ENCODE data around the gene EMX1.

The EMX1 gene

GRCh38 chr2:72942293-72942692 lies 25.0 kb downstream of the EMX1 start:
- Histone ChIP-seq H3K4me1 (ENCODE audit: low read depth, poor library complexity, severe bottlenecking) (no peaks in the 10 kb centered on the region), H3K36me3 (ENCODE audit: insufficient read depth) (no peaks in the 10 kb centered on the region), H2AFZ (ENCODE audit: low read depth) (no peak overlapping the region), H4K20me1 (ENCODE audit: insufficient read depth) (no peaks in the 10 kb centered on the region), H3K4me2 (no peak overlapping the region), H3K27ac (no peak overlapping the region), H3K9ac (no peak overlapping the region), H3K4me3 (IDR thresholded peaks at IDR 0.05; ENCODE audit: insufficient read depth, low read depth, low read length) (no peak overlapping the region), H3K79me2 (ENCODE audit: insufficient read depth, low read depth) (no peaks in the 10 kb centered on the region), H3K27me3 (ENCODE audit: insufficient read depth, low read depth) (no peaks in the 10 kb centered on the region)
- TF ChIP-seq CTCF (conservative IDR thresholded peaks at IDR 0.05; ENCODE audit: low read depth, low read length) = no peak

DNA sequence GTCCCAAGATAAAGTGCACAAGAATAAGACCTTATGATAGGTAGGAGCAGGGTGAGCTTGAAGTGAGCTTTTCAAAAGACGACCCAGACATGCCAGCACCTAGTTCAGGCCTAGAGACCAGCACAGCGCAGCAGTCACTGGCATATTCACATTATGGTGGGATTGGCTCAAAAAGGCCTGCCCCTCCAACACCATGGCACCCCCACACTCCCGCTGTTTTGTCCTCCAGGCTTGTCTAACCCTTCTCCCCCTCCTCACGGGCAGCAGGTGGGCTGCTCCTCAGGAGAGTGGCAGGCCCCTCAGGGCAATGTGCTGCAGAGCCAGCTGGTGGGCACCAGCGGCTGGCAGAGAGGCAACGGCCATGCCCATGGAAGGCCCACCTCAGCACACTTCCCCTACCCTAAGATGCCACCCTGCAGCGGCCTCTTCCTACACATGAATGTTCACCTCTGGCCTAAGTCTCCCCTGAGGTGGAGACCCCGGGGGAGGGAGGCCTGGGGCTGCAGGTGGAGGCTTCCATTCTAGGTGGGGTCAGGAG lies 25.6 kb downstream of the EMX1 start:
- Histone ChIP-seq H3K36me3 (ENCODE audit: insufficient read depth) (no peaks in the 10 kb centered on the region), H3K4me2 (no peak overlapping the region), H4K20me1 (ENCODE audit: insufficient read depth) (no peaks in the 10 kb centered on the region), H3K27ac (no peak overlapping the region), H3K9ac (no peak overlapping the region), H3K79me2 (ENCODE audit: insufficient read depth, low read depth) (no peaks in the 10 kb centered on the region), H3K4me3 (IDR thresholded peaks at IDR 0.05; ENCODE audit: insufficient read depth, low read depth, low read length) (no peak overlapping the region), H3K27me3 (ENCODE audit: insufficient read depth, low read depth) (no peaks in the 10 kb centered on the region), H3K4me1 (ENCODE audit: low read depth, poor library complexity, severe bottlenecking) (no peaks in the 10 kb centered on the region), H2AFZ (ENCODE audit: low read depth) (no peak overlapping the region)
- no peak for TF ChIP-seq CTCF (conservative IDR thresholded peaks at IDR 0.05; ENCODE audit: low read depth, low read length)

DNA sequence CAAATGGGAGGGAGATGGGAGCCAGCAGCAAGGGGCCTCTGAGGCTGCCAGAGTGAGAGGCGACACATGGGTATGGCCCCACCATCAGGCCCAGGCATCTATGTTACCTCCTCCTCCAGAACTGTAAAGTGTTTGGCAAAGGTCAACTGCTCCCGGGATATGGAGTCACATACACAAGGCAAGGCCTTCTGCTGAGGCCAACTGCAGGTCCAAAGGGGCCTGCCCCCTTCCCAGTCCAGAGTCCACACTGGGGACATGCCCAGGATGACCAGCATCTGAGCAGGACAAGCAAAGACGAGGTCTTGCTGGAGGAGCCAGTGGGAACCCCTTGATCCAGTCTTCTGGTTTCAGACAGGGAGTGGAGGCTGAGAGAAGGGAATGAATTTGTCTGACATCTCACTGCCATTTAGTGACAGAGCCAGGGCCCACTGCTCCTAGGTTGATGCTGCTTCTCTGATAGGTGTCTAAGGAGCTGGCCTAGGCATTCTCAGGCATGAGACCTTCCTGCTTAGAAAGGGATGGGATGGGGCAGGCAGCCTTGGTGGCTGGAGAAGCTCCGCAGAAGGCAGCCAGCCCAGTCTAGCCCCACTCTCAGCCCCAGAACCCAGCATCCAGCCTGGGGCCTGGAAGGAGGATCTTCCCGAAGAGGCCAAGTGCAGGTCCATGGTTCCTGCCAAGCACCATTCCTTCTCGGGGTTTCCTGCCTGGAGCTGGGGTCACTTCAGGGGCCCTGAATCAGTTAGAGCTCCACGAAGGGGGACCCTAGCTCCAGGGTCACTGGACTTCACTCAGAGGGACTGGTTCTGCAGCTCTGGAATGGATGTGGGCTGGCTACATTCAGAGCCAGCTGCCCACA lies 26.4 kb downstream of the EMX1 start:
- Histone ChIP-seq H3K9ac (no peak overlapping the region), H4K20me1 (ENCODE audit: insufficient read depth) (no peaks in the 10 kb centered on the region), H3K4me3 (IDR thresholded peaks at IDR 0.05; ENCODE audit: insufficient read depth, low read depth, low read length) (no peak overlapping the region), H3K27me3 (ENCODE audit: insufficient read depth, low read depth) (no peaks in the 10 kb centered on the region), H3K4me1 (ENCODE audit: low read depth, poor library complexity, severe bottlenecking) (no peaks in the 10 kb centered on the region), H2AFZ (ENCODE audit: low read depth) (no peak overlapping the region), H3K79me2 (ENCODE audit: insufficient read depth, low read depth) (no peaks in the 10 kb centered on the region), H3K27ac (no peak overlapping the region), H3K4me2 (no peak overlapping the region), H3K36me3 (ENCODE audit: insufficient read depth) (no peaks in the 10 kb centered on the region)
- no peak for TF ChIP-seq CTCF (conservative IDR thresholded peaks at IDR 0.05; ENCODE audit: low read depth, low read length)

DNA sequence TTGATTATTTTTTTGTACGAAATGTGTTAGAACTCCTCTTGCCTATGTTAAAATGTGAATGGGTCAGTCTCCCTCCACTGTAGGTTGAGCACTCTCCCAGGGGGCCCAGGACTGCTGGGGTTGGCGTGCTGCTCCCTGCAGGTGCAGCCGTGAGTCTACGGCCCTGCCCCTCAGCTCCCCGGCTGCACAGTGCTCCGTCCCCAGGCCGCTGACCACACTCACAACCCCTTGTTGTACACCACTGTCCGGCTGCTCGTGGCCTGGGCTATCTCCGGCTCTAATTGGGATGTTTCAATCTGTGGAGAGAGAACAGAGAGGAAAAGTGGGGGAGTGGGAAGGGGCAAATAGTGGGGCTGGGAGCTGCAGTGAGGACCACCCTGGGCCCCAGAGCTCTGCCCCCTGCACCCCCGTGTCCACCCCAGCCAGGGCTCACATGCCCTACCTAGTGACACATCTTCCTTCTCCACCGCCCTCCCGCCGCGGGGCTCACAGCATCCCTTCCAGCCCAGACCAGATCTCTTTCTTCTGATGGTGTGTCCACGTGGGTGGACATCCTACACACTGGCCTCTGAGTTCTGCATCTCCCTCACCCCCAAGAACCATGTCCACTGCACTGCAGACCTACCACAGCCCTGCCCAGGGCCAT lies 27.6 kb downstream of the EMX1 start:
- no peak overlapping the region for H3K27ac ChIP-seq
- H3K79me2 ChIP-seq (ENCODE audit: insufficient read depth, low read depth) = no peaks in the 10 kb centered on the region
- no peak overlapping the region for H3K9ac ChIP-seq
- H3K4me1 ChIP-seq (ENCODE audit: low read depth, poor library complexity, severe bottlenecking) = no peaks in the 10 kb centered on the region
- H2AFZ ChIP-seq (ENCODE audit: low read depth) = no peak overlapping the region
- TF ChIP-seq CTCF (conservative IDR thresholded peaks at IDR 0.05; ENCODE audit: low read depth, low read length) = no peak
- H3K4me3 ChIP-seq (IDR thresholded peaks at IDR 0.05; ENCODE audit: insufficient read depth, low read depth, low read length) = no peak overlapping the region
- no peaks in the 10 kb centered on the region for H3K27me3 ChIP-seq (ENCODE audit: insufficient read depth, low read depth)
- H3K4me2 ChIP-seq = no peak overlapping the region
- no peaks in the 10 kb centered on the region for H3K36me3 ChIP-seq (ENCODE audit: insufficient read depth)
- H4K20me1 ChIP-seq (ENCODE audit: insufficient read depth) = no peaks in the 10 kb centered on the region

Measured in KMS-11 (cell line).